WTC11 (cell line): Measurements from ENCODE around the gene ZFPL1.

Source experiments
- CTCF ChIP-seq: fragments of 200-600 bp; IDR thresholded peaks from 2 replicates; pipeline ENCODE4 v1.8.0; 2022; ENCODE audit warnings: antibody characterized with exemption
- ESRRA ChIP-seq: sonication (generic); formaldehyde crosslinking; IDR thresholded peaks from 2 replicates; pipeline ENCODE4 v1.8.1; 2022; ENCODE audit warnings: mild to moderate bottlenecking, missing genetic modification reagents, borderline replicate concordance
- FOXK1 ChIP-seq: sonication (generic); formaldehyde crosslinking; IDR thresholded peaks from 2 replicates; pipeline ENCODE4 v1.8.0; 2022; ENCODE audit warnings: mild to moderate bottlenecking, moderate library complexity, missing genetic modification reagents
- KAT7 ChIP-seq: sonication (generic); formaldehyde crosslinking; IDR thresholded peaks from 2 replicates; pipeline ENCODE4 v1.8.1; 2023; ENCODE audit warnings: missing genetic modification reagents, mild to moderate bottlenecking, borderline replicate concordance
- SMAD3 ChIP-seq: sonication (generic); formaldehyde crosslinking; IDR thresholded peaks from 2 replicates; pipeline ENCODE4 v1.8.0; 2022; ENCODE audit warnings: missing genetic modification reagents, mild to moderate bottlenecking, borderline replicate concordance
- SP1 ChIP-seq: sonication (generic); formaldehyde crosslinking; conservative IDR thresholded peaks from 2 replicates; pipeline ENCODE4 v1.8.1; 2022; ENCODE audit warnings: missing genetic modification reagents
- TCF7 ChIP-seq: sonication (generic); formaldehyde crosslinking; IDR thresholded peaks from 2 replicates; pipeline ENCODE4 v1.8.0; 2022; ENCODE audit warnings: mild to moderate bottlenecking, low read depth, missing genetic modification reagents, moderate library complexity
- TEAD4 ChIP-seq: sonication (generic); formaldehyde crosslinking; IDR thresholded peaks from 2 replicates; pipeline ENCODE4 v1.8.0; 2022; ENCODE audit warnings: mild to moderate bottlenecking, missing genetic modification reagents
- USF1 ChIP-seq: sonication (generic); formaldehyde crosslinking; IDR thresholded peaks from 2 replicates; pipeline ENCODE4 v1.8.0; 2022; ENCODE audit warnings: mild to moderate bottlenecking, missing genetic modification reagents
- ZNF121 ChIP-seq: sonication (generic); formaldehyde crosslinking; IDR thresholded peaks from 2 replicates; pipeline ENCODE4 v1.8.0; 2023; ENCODE audit warnings: missing genetic modification reagents
- TF ChIP-seq, protein P1 (sequence below): sonication (generic); formaldehyde crosslinking; IDR thresholded peaks from 2 replicates; pipeline ENCODE4 v1.8.1; 2022; ENCODE audit warnings: low read depth, missing genetic modification reagents, borderline replicate concordance
- TF ChIP-seq, protein P2 (sequence below): sonication (generic); formaldehyde crosslinking; IDR thresholded peaks from 2 replicates; pipeline ENCODE4 v1.8.0; 2022; ENCODE audit warnings: mild to moderate bottlenecking, missing genetic modification reagents
- TF ChIP-seq, protein P3 (sequence below): sonication (generic); formaldehyde crosslinking; IDR thresholded peaks from 2 replicates; pipeline ENCODE4 v1.8.1; 2023; ENCODE audit warnings: mild to moderate bottlenecking, missing genetic modification reagents, moderate library complexity

GRCh38 chr11:65045061-65045460 is 39.0 kb upstream of the ZFPL1 start:
- no peak for TF ChIP-seq CTCF
- no peak for TF ChIP-seq USF1 (CRISPR knock-in tag)
- TF ChIP-seq, protein P1, sequence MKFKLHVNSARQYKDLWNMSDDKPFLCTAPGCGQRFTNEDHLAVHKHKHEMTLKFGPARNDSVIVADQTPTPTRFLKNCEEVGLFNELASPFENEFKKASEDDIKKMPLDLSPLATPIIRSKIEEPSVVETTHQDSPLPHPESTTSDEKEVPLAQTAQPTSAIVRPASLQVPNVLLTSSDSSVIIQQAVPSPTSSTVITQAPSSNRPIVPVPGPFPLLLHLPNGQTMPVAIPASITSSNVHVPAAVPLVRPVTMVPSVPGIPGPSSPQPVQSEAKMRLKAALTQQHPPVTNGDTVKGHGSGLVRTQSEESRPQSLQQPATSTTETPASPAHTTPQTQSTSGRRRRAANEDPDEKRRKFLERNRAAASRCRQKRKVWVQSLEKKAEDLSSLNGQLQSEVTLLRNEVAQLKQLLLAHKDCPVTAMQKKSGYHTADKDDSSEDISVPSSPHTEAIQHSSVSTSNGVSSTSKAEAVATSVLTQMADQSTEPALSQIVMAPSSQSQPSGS (CRISPR knock-in tag): no peak
- no peak for TF ChIP-seq ESRRA (CRISPR knock-in tag)
- no peak for TF ChIP-seq TCF7
- no peak for TF ChIP-seq ZNF121 (CRISPR knock-in tag)
- TF ChIP-seq, protein P2, sequence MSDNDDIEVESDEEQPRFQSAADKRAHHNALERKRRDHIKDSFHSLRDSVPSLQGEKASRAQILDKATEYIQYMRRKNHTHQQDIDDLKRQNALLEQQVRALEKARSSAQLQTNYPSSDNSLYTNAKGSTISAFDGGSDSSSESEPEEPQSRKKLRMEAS (CRISPR knock-in tag): no peak
- no peak for TF ChIP-seq KAT7
- no peak for TF ChIP-seq FOXK1
- TF ChIP-seq SMAD3: no peak
- no peak for TF ChIP-seq SP1 (CRISPR knock-in tag)
- TF ChIP-seq TEAD4 (CRISPR knock-in tag): no peak
- TF ChIP-seq, protein P3, sequence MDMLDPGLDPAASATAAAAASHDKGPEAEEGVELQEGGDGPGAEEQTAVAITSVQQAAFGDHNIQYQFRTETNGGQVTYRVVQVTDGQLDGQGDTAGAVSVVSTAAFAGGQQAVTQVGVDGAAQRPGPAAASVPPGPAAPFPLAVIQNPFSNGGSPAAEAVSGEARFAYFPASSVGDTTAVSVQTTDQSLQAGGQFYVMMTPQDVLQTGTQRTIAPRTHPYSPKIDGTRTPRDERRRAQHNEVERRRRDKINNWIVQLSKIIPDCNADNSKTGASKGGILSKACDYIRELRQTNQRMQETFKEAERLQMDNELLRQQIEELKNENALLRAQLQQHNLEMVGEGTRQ: no peak
